Caco-2 (cell line): Measurements from ENCODE around the gene BRD1. TPM values are rescaled to one million over a fixed set of nuclear protein-coding genes. Genes with fewer than 3 reads are reported as not detected.

Experiments used
- BruUV-seq: library from RNA; stranded (reverse); fragments of 400-500 nt; replicated peaks from 2 replicates; lab custom pipeline; 2021; lab: Mats Ljungman, UMichigan
- CTCF ChIA-PET: fragments of 300-600 bp; sonication (Branson Sonifier 250); formaldehyde crosslinking; loops from one replicate; lab custom pipeline; 2022; ENCODE audit warnings: antibody characterized with exemption; lab: Charles Lee
- POLR2A ChIA-PET: fragments of 300-600 bp; sonication (Branson Sonifier 250); formaldehyde crosslinking; loops from one replicate; lab custom pipeline; 2022; ENCODE audit warnings: antibody characterized with exemption; lab: Charles Lee
- DNase-seq, 2 experiments: peaks; one replicate each; pipeline versions ENCODE4 v3.0.0 to v3.0.0-alpha.2; 2020 to 2022
- H3K27me3 ChIP-seq: replicated peaks from 2 replicates; pipeline ENCODE4 v1.6.0; 2011; ENCODE audit warnings: low read length; ENCODE audit not compliant: control insufficient read depth, insufficient read depth
- H3K36me3 ChIP-seq: 2 replicates; pipeline ENCODE4 v1.5.1; 2011; ENCODE audit warnings: low read length; ENCODE audit not compliant: control insufficient read depth, insufficient read depth
- H3K4me1 ChIP-seq: fragments of 250-450 bp; sonication (Bioruptor Pico); 2 replicates; pipeline ENCODE4 v1.5.1; 2020; ENCODE audit warnings: mild to moderate bottlenecking
- H3K4me3 ChIP-seq: 2 replicates; pipeline ENCODE4 v1.5.1; 2011; ENCODE audit warnings: low read depth, mild to moderate bottlenecking, control low read depth, low read length
- H3K9me3 ChIP-seq: fragments of 250-450 bp; sonication (Bioruptor Pico); 2 replicates; pipeline ENCODE4 v1.5.1; 2020; ENCODE audit warnings: mild to moderate bottlenecking, moderate library complexity
- H3K27ac Mint-ChIP-seq: one replicate; pipeline ENCODE4 v1.8.0; 2022; ENCODE audit warnings: mixed read lengths; ENCODE audit not compliant: unreplicated experiment
- H3K27me3 Mint-ChIP-seq: one replicate; pipeline ENCODE4 v1.8.0; 2022; ENCODE audit warnings: mixed read lengths; ENCODE audit not compliant: insufficient read depth, unreplicated experiment
- H3K36me3 Mint-ChIP-seq: one replicate; pipeline ENCODE4 v1.8.0; 2022; ENCODE audit warnings: mild to moderate bottlenecking, mixed read lengths; ENCODE audit not compliant: insufficient read depth, unreplicated experiment
- H3K4me1 Mint-ChIP-seq: one replicate; pipeline ENCODE4 v1.8.0; 2022; ENCODE audit warnings: low read depth, mixed read lengths; ENCODE audit not compliant: unreplicated experiment
- H3K4me3 Mint-ChIP-seq: one replicate; pipeline ENCODE4 v1.8.0; 2022; ENCODE audit warnings: mild to moderate bottlenecking, moderate library complexity, mixed read lengths; ENCODE audit not compliant: unreplicated experiment
- H3K9me3 Mint-ChIP-seq: one replicate; pipeline ENCODE4 v1.8.0; 2022; ENCODE audit warnings: mixed read lengths; ENCODE audit not compliant: unreplicated experiment
- CTCF ChIP-seq, 2 experiments: fragments of 200-600 bp in 1 of 2; IDR thresholded peaks; 1 replicate in 1 of 2; 2 replicates in 1 of 2; pipeline versions ENCODE4 v1.5.1 to v1.8.0; 2011 to 2022; ENCODE audit warnings: antibody characterized with exemption in 1 of 2, control low read depth in 1 of 2, inconsistent platforms in 1 of 2, low read depth in 1 of 2, low read length in 1 of 2, mild to moderate bottlenecking in 1 of 2, moderate library complexity in 1 of 2; ENCODE audit not compliant: insufficient read depth in 1 of 2, severe bottlenecking in 1 of 2, unreplicated experiment in 1 of 2
- intact Hi-C: fragments of 100-400 bp; cut with micrococcal nuclease; formaldehyde crosslinking; loops from one replicate; pipeline ENCODE4 v1.10.0; 2022; ENCODE audit not compliant: unreplicated experiment
- total RNA-seq: library from RNA; stranded (reverse); gene quantifications from 2 replicates; pipeline ENCODE4 v1.2.3, GENCODE V29; 2022

Gene BRD1
- total RNA-seq, 1 experiment from 2014 or later, result 46.9 TPM

DNA sequence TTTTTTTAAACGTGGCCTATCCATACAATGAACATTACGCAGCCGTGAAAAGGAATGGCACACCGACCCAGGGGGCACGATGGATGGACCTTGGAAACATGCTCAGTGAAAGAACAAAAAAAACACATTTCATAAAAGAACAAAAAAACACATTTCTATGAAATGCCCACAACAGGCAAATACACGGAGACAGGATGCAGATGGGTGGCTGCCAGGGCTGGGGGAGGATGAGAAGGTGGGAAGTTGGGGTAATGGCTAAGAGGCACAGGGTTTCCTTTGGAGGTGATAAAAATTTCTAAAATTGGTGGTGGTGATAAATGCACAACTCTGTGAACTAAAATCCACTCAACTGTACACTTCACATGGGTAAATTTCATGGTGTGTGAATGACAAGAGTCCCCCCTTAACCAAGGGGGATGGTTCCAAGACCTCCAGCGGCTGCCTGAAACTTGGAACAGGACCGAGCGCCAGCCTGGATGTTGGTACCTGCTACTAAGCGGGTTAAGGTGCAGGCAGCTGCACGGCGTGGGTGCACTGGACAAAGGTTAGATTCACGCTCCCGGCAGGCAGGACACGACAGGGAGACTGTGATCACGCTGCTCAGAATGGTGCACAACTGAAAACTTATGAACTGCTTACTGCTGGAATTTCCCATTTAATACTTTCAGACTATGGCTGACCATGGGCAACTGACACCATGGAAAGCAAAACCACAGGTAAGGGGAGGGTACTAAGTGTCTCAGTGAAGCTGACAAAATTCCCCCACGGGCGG is 16.5 kb downstream of the BRD1 start:
- Histone ChIP-seq H3K9me3 (no peaks in the 10 kb centered on the region), H3K4me1 (no peaks in the 10 kb centered on the region), H3K36me3 (no peaks in the 10 kb centered on the region; the same call in 1 of the 2 replicates), H3K27me3 (no peaks in the 10 kb centered on the region), H3K4me3 (no peak overlapping the region)
- no peak for TF ChIP-seq CTCF (IDR thresholded peaks at IDR 0.05; ENCODE audit: insufficient read depth in 1 of 2, low read depth in 1 of 2, low read length in 1 of 2, severe bottlenecking in 1 of 2, unreplicated experiment in 1 of 2)
- ChIA-PET POLR2A (no interaction called here), CTCF (no interaction called here)
- H3K36me3 Mint-ChIP-seq, result peaks cover 74% of the 10 kb centered on the region
- BruUV-seq, result no TSS peak
- no peak overlapping the region for H3K4me3 Mint-ChIP-seq
- no peaks in the 10 kb centered on the region for H3K27me3 Mint-ChIP-seq
- peaks cover 15% of the 10 kb centered on the region for H3K4me1 Mint-ChIP-seq
- intact Hi-C loops, result no loop called here
- H3K9me3 Mint-ChIP-seq, result no peaks in the 10 kb centered on the region
- no peak for DNase-seq
- H3K27ac Mint-ChIP-seq, result peak overlapping the region; percentile 63

DNA sequence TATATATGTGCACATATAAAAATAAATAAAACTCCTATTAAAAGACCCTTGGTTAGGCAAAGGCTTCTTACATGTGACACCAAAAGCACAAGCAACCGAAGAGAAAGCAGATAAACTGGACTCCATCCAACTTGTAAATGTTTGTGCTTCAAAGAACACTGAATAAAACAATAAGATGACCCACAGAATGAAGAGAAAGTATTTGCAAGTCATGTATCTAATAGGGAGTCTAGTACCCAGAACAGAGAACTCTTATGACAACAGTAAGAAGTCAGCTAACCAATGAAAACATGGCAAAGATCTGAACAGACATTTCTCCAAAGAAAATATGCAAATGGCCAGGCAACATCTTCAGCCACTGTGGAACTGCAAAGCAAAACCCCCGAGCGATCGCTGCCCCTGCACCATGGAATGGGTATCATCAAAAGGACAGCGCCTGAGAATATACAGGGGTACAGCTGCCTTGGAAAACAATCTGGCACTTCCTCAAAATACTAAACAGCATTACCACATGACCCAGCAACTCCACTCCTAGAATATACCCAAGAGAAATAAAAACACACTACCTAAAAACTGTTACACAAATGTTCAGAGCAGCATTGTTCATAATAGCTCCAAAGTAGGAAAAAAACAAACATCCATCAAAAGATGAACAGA is 17.2 kb downstream of the BRD1 start:
- BruUV-seq, result no TSS peak
- no peak for TF ChIP-seq CTCF (IDR thresholded peaks at IDR 0.05; ENCODE audit: insufficient read depth in 1 of 2, low read depth in 1 of 2, low read length in 1 of 2, severe bottlenecking in 1 of 2, unreplicated experiment in 1 of 2)
- H3K27ac Mint-ChIP-seq, result peak overlapping the region; percentile 63
- no peaks in the 10 kb centered on the region for H3K9me3 Mint-ChIP-seq
- peaks cover 76% of the 10 kb centered on the region for H3K36me3 Mint-ChIP-seq
- H3K4me1 ChIP-seq, result no peaks in the 10 kb centered on the region
- H3K36me3 ChIP-seq, result no peaks in the 10 kb centered on the region; the same call in 1 of the 2 replicates
- ChIA-PET CTCF (no interaction called here), POLR2A (no interaction called here)
- intact Hi-C loops, result no loop called here
- H3K27me3 ChIP-seq, result no peaks in the 10 kb centered on the region
- DNase-seq, result no peak
- no peak overlapping the region for H3K4me3 Mint-ChIP-seq
- no peaks in the 10 kb centered on the region for H3K9me3 ChIP-seq
- H3K27me3 Mint-ChIP-seq, result no peaks in the 10 kb centered on the region
- H3K4me1 Mint-ChIP-seq, result peaks cover 15% of the 10 kb centered on the region
- no peak overlapping the region for H3K4me3 ChIP-seq

DNA sequence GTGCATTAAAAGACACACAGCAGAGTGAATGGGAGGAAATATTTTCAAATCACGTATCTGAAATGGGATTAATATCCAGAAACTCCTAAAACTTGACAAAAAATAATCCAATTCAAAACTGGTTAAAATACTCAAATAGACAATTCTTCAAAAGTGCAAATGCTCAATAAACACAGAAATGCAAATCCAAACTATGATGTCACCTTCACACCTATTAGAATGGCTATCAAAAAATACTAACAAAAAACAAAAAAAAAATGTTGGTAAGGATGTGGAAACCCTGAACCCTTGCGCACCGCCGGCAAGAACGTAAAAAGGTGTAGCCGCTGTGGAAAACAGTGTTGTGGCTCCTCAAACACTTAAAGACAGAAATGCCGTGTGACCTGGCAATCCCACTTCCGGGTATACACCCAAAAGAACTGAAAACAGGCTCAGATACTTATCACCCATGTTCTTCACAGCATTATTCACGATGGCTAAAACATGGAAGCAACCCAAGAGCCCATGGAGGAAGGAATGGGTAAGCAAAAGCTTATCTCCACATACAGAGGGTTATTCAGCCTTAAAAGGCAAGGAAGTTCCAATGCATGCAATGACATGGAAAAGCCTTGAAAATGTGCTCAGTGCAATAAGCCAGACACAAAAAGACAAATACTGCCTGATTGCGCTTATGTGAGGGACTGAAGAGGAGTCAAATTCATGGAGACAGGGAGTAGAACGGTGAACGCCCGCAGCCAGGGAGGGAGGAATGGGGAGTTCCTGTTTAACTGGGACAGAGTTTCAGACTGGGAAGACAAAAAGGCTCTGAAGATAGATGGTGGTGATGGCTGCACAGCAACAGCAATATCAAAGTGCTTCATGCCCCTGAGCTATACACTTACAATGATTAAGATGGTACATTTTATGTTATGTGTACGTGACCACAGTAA is 19.6 kb downstream of the BRD1 start:
- Mint-ChIP-seq H3K27me3 (no peaks in the 10 kb centered on the region), H3K9me3 (no peaks in the 10 kb centered on the region), H3K27ac (peak overlapping the region; percentile 8), H3K36me3 (peaks cover 79% of the 10 kb centered on the region), H3K4me3 (no peak overlapping the region), H3K4me1 (peaks cover 15% of the 10 kb centered on the region)
- intact Hi-C loops, result no loop called here
- no peak for TF ChIP-seq CTCF (IDR thresholded peaks at IDR 0.05; ENCODE audit: insufficient read depth in 1 of 2, low read depth in 1 of 2, low read length in 1 of 2, severe bottlenecking in 1 of 2, unreplicated experiment in 1 of 2)
- Histone ChIP-seq H3K4me1 (no peaks in the 10 kb centered on the region), H3K9me3 (no peaks in the 10 kb centered on the region), H3K36me3 (peaks cover 1% of the 10 kb centered on the region), H3K27me3 (no peaks in the 10 kb centered on the region), H3K4me3 (no peak overlapping the region)
- CTCF ChIA-PET, result no interaction called here
- no peak for DNase-seq
- no TSS peak for BruUV-seq
- POLR2A ChIA-PET, result no interaction called here
